GM12873 (cell line): ENCODE data around the gene NUP214.

Experiments used
- CTCF ChIP-seq: IDR thresholded peaks from 2 replicates; pipeline ENCODE4 v1.5.1; 2012; ENCODE audit warnings: low read depth, mild to moderate bottlenecking, moderate library complexity, low read length, control low read depth; ENCODE audit not compliant: insufficient read depth; ENCODE audit errors: missing control alignments

The NUP214 gene

GRCh38 chr9:131160416-131161112 lies 35.2 kb downstream of the NUP214 start:
- no peak for TF ChIP-seq CTCF

GRCh38 chr9:131161585-131161984 lies 36.2 kb downstream of the NUP214 start:
- TF ChIP-seq CTCF: no peak

GRCh38 chr9:131162886-131163285 lies 37.5 kb downstream of the NUP214 start:
- no peak for TF ChIP-seq CTCF

- TF ChIP-seq CTCF: no peak
These were observed 40.1 kb downstream of the NUP214 start for GRCh38 chr9:131165523-131165922.

- TF ChIP-seq CTCF: no peak
These were observed 41.8 kb downstream of the NUP214 start for GRCh38 chr9:131167146-131167692.

GRCh38 chr9:131167936-131168335 lies 42.5 kb downstream of the NUP214 start:
- no peak for TF ChIP-seq CTCF

GRCh38 chr9:131169563-131170240 lies 44.3 kb downstream of the NUP214 start:
- no peak for TF ChIP-seq CTCF
